Measurements from ENCODE around the gene FZD2. TPM values are rescaled to one million over a fixed set of nuclear protein-coding genes. Genes with fewer than 3 reads are reported as not detected.

Gene FZD2
- total and polyA plus RNA-seq, 9 of the 15 experiments (the other 6 are each of a cell fraction or from before 2014, with no cell fraction given): 0.03 to 4.5 (median 1.1) TPM; not detected in 1

- TF ChIP-seq ZBTB1 (CRISPR knock-in tag; IDR thresholded peaks at IDR 0.05; ENCODE audit: borderline replicate concordance, low read depth) (no peak), DEAF1 (CRISPR knock-in tag; IDR thresholded peaks at IDR 0.05) (peak; percentile 62; the same call in 1 of the 2 replicates), FOS (IDR thresholded peaks at IDR 0.05; ENCODE audit: extremely low read depth, insufficient read length) (no peak), CTCFL (IDR thresholded peaks at IDR 0.05; ENCODE audit: borderline replicate concordance, insufficient read depth, low read depth, low read length, poor library complexity, severe bottlenecking) (peak; percentile 43), BHLHE40 (IDR thresholded peaks at IDR 0.05; ENCODE audit: low read length) (0 out of 2 replicates have a peak, but pooled peaks have one; percentile 19), SMAD4 (CRISPR knock-in tag; conservative IDR thresholded peaks at IDR 0.05) (peak; percentile 49; the same call in 1 of the 2 replicates)
These were observed 34.2 kb upstream of the FZD2 start (continued) for GRCh38 chr17:44522883-44523671.

All from K562 (cell line).